ENCODE data around the gene SPDYE4.

SPDYE4 gene

GRCh38 chr17:8713315-8713714 is 45.0 kb downstream of the SPDYE4 start:
- Histone ChIP-seq H3K27me3 (ENCODE audit: insufficient read depth, low read depth, severe bottlenecking) (no peaks in the 10 kb centered on the region), H3K27ac (no peak overlapping the region), H3K4me3 (ENCODE audit: low read depth, low read length) (no peak overlapping the region), H3K36me3 (no peaks in the 10 kb centered on the region), H3K9me3 (ENCODE audit: severe bottlenecking) (no peaks in the 10 kb centered on the region)
- no peak for TF ChIP-seq CTCF (IDR thresholded peaks at IDR 0.05; ENCODE audit: low read depth, low read length)
- DNase-seq, result no peak

GRCh38 chr17:8712698-8713097 is 45.6 kb downstream of the SPDYE4 start:
- no peak overlapping the region for H3K4me3 ChIP-seq (ENCODE audit: low read depth, low read length)
- H3K27me3 ChIP-seq (ENCODE audit: insufficient read depth, low read depth, severe bottlenecking), result no peaks in the 10 kb centered on the region
- TF ChIP-seq CTCF (IDR thresholded peaks at IDR 0.05; ENCODE audit: low read depth, low read length), result no peak
- H3K9me3 ChIP-seq (ENCODE audit: severe bottlenecking), result no peaks in the 10 kb centered on the region
- H3K36me3 ChIP-seq, result no peaks in the 10 kb centered on the region
- DNase-seq, result no peak
- H3K27ac ChIP-seq, result no peak overlapping the region

GRCh38 chr17:8711291-8711690 is 47.1 kb downstream of the SPDYE4 start:
- no peak for TF ChIP-seq CTCF (IDR thresholded peaks at IDR 0.05; ENCODE audit: low read depth, low read length)
- Histone ChIP-seq H3K4me3 (ENCODE audit: low read depth, low read length) (no peak overlapping the region), H3K36me3 (no peaks in the 10 kb centered on the region), H3K27me3 (ENCODE audit: insufficient read depth, low read depth, severe bottlenecking) (no peaks in the 10 kb centered on the region), H3K27ac (no peak overlapping the region), H3K9me3 (ENCODE audit: severe bottlenecking) (no peaks in the 10 kb centered on the region)
- DNase-seq, result no peak

GRCh38 chr17:8710813-8711212 is 47.5 kb downstream of the SPDYE4 start:
- Histone ChIP-seq H3K27ac (no peak overlapping the region), H3K36me3 (no peaks in the 10 kb centered on the region), H3K9me3 (ENCODE audit: severe bottlenecking) (no peaks in the 10 kb centered on the region), H3K4me3 (ENCODE audit: low read depth, low read length) (no peak overlapping the region), H3K27me3 (ENCODE audit: insufficient read depth, low read depth, severe bottlenecking) (no peaks in the 10 kb centered on the region)
- TF ChIP-seq CTCF (IDR thresholded peaks at IDR 0.05; ENCODE audit: low read depth, low read length), result no peak
- peak; percentile 20 for DNase-seq

GRCh38 chr17:8709006-8709405 is 49.3 kb downstream of the SPDYE4 start:
- no peaks in the 10 kb centered on the region for H3K36me3 ChIP-seq
- H3K27ac ChIP-seq, result no peak overlapping the region
- TF ChIP-seq CTCF (IDR thresholded peaks at IDR 0.05; ENCODE audit: low read depth, low read length), result no peak
- no peak for DNase-seq
- H3K27me3 ChIP-seq (ENCODE audit: insufficient read depth, low read depth, severe bottlenecking), result no peaks in the 10 kb centered on the region
- no peak overlapping the region for H3K4me3 ChIP-seq (ENCODE audit: low read depth, low read length)
- H3K9me3 ChIP-seq (ENCODE audit: severe bottlenecking), result no peaks in the 10 kb centered on the region

GRCh38 chr17:8708025-8708461 is 50.3 kb downstream of the SPDYE4 start:
- H3K4me3 ChIP-seq (ENCODE audit: low read depth, low read length), result no peak overlapping the region
- no peaks in the 10 kb centered on the region for H3K36me3 ChIP-seq
- peak overlapping the region; percentile 26; the same call in 1 of the 2 replicates for H3K27ac ChIP-seq
- DNase-seq, result peak; percentile 23
- H3K27me3 ChIP-seq (ENCODE audit: insufficient read depth, low read depth, severe bottlenecking), result no peaks in the 10 kb centered on the region
- TF ChIP-seq CTCF (IDR thresholded peaks at IDR 0.05; ENCODE audit: low read depth, low read length), result no peak
- no peaks in the 10 kb centered on the region for H3K9me3 ChIP-seq (ENCODE audit: severe bottlenecking)

All from WERI-Rb-1 (cell line).